Transverse colon (tissue), 4 donors: ENCODE measurements around the gene YTHDF1. TPM values are rescaled to one million over a fixed set of nuclear protein-coding genes. Genes with fewer than 3 reads are reported as not detected.

Source experiments
- DNase-seq: peaks from one replicate; pipeline ENCODE4 v3.0.0-alpha.2; 2019
- H3K27ac ChIP-seq, 4 donors: fragments of 200-600 bp; sonication (generic); 2 replicates each; pipeline ENCODE4 v1.5.1; 2016 to 2018; ENCODE audit warnings: inconsistent platforms in 4 of 4
- H3K27me3 ChIP-seq: fragments of 200-600 bp; sonication (generic); 2 replicates; pipeline ENCODE4 v1.5.1; 2017; ENCODE audit warnings: inconsistent platforms
- H3K36me3 ChIP-seq, 4 donors: fragments of 200-600 bp; sonication (generic); 2 replicates each; pipeline ENCODE4 v1.5.1; 2017 to 2019; ENCODE audit warnings: inconsistent platforms in 4 of 4
- H3K4me1 ChIP-seq, 4 donors: fragments of 200-600 bp; sonication (generic); 2 replicates each; pipeline ENCODE4 v1.5.1; 2017 to 2020; ENCODE audit warnings: inconsistent platforms in 4 of 4
- H3K4me3 ChIP-seq, 4 donors: fragments of 200-600 bp; sonication (generic); 1 replicate in 1 of 4; 2 replicates in 3 of 4; pipeline versions ENCODE4 v1.5.1 to v1.6.1; 2017 to 2019; ENCODE audit warnings: inconsistent platforms in 4 of 4
- H3K9me3 ChIP-seq, 2 donors: fragments of 200-600 bp; sonication (generic); 2 replicates each; pipeline ENCODE4 v1.5.1; 2017 to 2019; ENCODE audit warnings: inconsistent platforms in 2 of 2
- CTCF ChIP-seq, 5 experiments: fragments of 200-600 bp in 3 of 5; fragments of 450-650 bp in 2 of 5; sonication (generic) in 3 of 5; IDR thresholded peaks; 1 replicate in 2 of 5; 2 replicates in 3 of 5; pipeline ENCODE4 v1.5.1; 2016 to 2017; ENCODE audit warnings: antibody characterized with exemption in 5 of 5, inconsistent platforms in 3 of 5, mild to moderate bottlenecking in 2 of 5, moderate library complexity in 1 of 5
- EP300 ChIP-seq: sonication (generic); formaldehyde crosslinking; IDR thresholded peaks from one replicate; pipeline ENCODE4 v1.6.1; 2017; ENCODE audit warnings: antibody characterized with exemption, low read depth
- POLR2A ChIP-seq: fragments of 450-650 bp; IDR thresholded peaks from one replicate; pipeline ENCODE4 v1.6.1; 2016; ENCODE audit warnings: antibody characterized with exemption, mild to moderate bottlenecking, moderate library complexity
- POLR2AphosphoS5 ChIP-seq, 3 donors: sonication (generic); formaldehyde crosslinking; IDR thresholded peaks; one replicate each; pipeline ENCODE4 v1.6.1; 2016; ENCODE audit warnings: antibody characterized with exemption in 3 of 3
- WGBS, 2 donors: methylation state at CpG; one replicate each; pipeline ENCODE4 v1.1.5; 2018; ENCODE audit warnings: low coverage in 1 of 2; 5-methylcytosine and 5-hydroxymethylcytosine counted together
- in situ Hi-C, 4 donors: fragments of 200-750 bp; cut with MboI; loops; one replicate each; pipeline versions ENCODE4 v1.15.0 to v1.15.1; 2017; ENCODE audit warnings: low sequenced_read_pairs in 3 of 4, low pct_ligation_motif_present in 1 of 4, low pct_unique_long_range_greater_than_20kb in 1 of 4
- intact Hi-C: fragments of 100-400 bp; cut with DNase I; formaldehyde crosslinking; loops from one replicate; pipeline ENCODE4 v1.15.1; 2023; ENCODE audit warnings: low total_unique reads
- total RNA-seq, 4 donors: library from RNA; depleted of rRNA; stranded (reverse); fragments of >200 nt; gene quantifications; one replicate each; pipeline ENCODE4 v1.1.0, GENCODE V29; 2016

YTHDF1 gene
- total RNA-seq, 4 donors from 2014 or later, result 29.4 to 35.2 (median 32.9) TPM

- TF ChIP-seq POLR2AphosphoS5 (IDR thresholded peaks at IDR 0.05) (no peak), EP300 (no peak), POLR2A (no peak), CTCF (IDR thresholded peaks at IDR 0.05) (no peak)
- no peak for DNase-seq
- no peak overlapping the region for H3K27ac ChIP-seq
- H3K9me3 ChIP-seq, result no peaks in the 10 kb centered on the region
- 33% methylated on average over 38 of the region's 56 CpGs; no CpG with 5 or more reads in 1 of the 2 donors for WGBS, 2 donors
- peaks cover 60% of the 10 kb centered on the region for H3K27me3 ChIP-seq
- intact Hi-C loops, result no loop called here
- in situ Hi-C loops, result no loop called here
- H3K4me1 ChIP-seq, result peaks cover 0 to 16% (median 10%) of the 10 kb centered on the region in 4 donors
- no peaks in the 10 kb centered on the region for H3K36me3 ChIP-seq
- no peak overlapping the region for H3K4me3 ChIP-seq
Observed at GRCh38 chr20:63254606-63255384, 38.9 kb upstream of the YTHDF1 start.

GRCh38 chr20:63254232-63254605, 38.3 kb upstream of the YTHDF1 start, which contains the start of gene NKAIN4:
Gene NKAIN4, minus strand, starts transcription at chr20:63254463. Its CDS starts 13 bp downstream, at chr20:63254450.
- peaks cover 0 to 16% (median 10%) of the 10 kb centered on the region in 4 donors for H3K4me1 ChIP-seq
- peak within 1 kb of the TSS in 3 of 4 donors; percentile 12 to 39 (median 14) for H3K4me3 ChIP-seq
- H3K27me3 ChIP-seq, result peaks cover 63% of the 10 kb centered on the region
- TF ChIP-seq EP300 (no peak), POLR2AphosphoS5 (IDR thresholded peaks at IDR 0.05) (no peak), POLR2A (no peak)
- H3K9me3 ChIP-seq, result no peaks in the 10 kb centered on the region
- 12% methylated on average over 24 of the region's 46 CpGs; no CpG with 5 or more reads in 1 of the 2 donors for whole genome bisulfite sequencing, 2 donors
- no peak within 1 kb of the TSS for H3K27ac ChIP-seq
- intact Hi-C loops, result no loop called here
- H3K36me3 ChIP-seq, result no peaks in the 10 kb centered on the region
- in situ Hi-C loops, result no loop called here
- no peak for DNase-seq

- peaks cover 0 to 16% (median 10%) of the 10 kb centered on the region in 4 donors for H3K4me1 ChIP-seq
- 9% methylated on average over 13 of the region's 89 CpGs; no CpG with 5 or more reads in 1 of the 2 donors for WGBS, 2 donors
- H3K4me3 ChIP-seq, result peak overlapping the region in 3 of 4 donors; percentile 12 to 39 (median 14)
- H3K27me3 ChIP-seq, result peaks cover 69% of the 10 kb centered on the region
- DNase-seq, result no peak
- no peaks in the 10 kb centered on the region for H3K9me3 ChIP-seq
- in situ Hi-C loops, result no loop called here
- intact Hi-C loops, result no loop called here
- TF ChIP-seq CTCF (IDR thresholded peaks at IDR 0.05), result no peak
- no peak for TF ChIP-seq POLR2AphosphoS5 (IDR thresholded peaks at IDR 0.05)
- no peak for TF ChIP-seq EP300
- no peak for TF ChIP-seq POLR2A
- no peaks in the 10 kb centered on the region for H3K36me3 ChIP-seq
- H3K27ac ChIP-seq, result no peak overlapping the region
Observed at GRCh38 chr20:63253438-63254231, 37.7 kb upstream of the YTHDF1 start.

- in situ Hi-C loops, result no loop called here
- WGBS, 2 donors, result 39 to 59% methylated on average over 3 to 4 of the region's 16 CpGs
- H3K27me3 ChIP-seq, result peaks cover 75% of the 10 kb centered on the region
- no peaks in the 10 kb centered on the region for H3K36me3 ChIP-seq
- no peak for DNase-seq
- peaks cover 0 to 16% (median 10%) of the 10 kb centered on the region in 4 donors for H3K4me1 ChIP-seq
- no peak for TF ChIP-seq POLR2AphosphoS5 (IDR thresholded peaks at IDR 0.05)
- no peak for TF ChIP-seq EP300
- no peak for TF ChIP-seq POLR2A
- TF ChIP-seq CTCF (IDR thresholded peaks at IDR 0.05), result no peak
- intact Hi-C loops, result no loop called here
- no peaks in the 10 kb centered on the region for H3K9me3 ChIP-seq
- peak overlapping the region in 1 of 4 donors; percentile 39 for H3K4me3 ChIP-seq
- no peak overlapping the region for H3K27ac ChIP-seq
Observed at GRCh38 chr20:63253065-63253437, 37.1 kb upstream of the YTHDF1 start.
